ENCODE results near the gene PPTC7. TPM values are rescaled to one million over a fixed set of nuclear protein-coding genes. Genes with fewer than 3 reads are reported as not detected.

PPTC7 gene
- 97.8 and 98.0 TPM in 2 replicates for total RNA-seq (2013; cell fraction: nucleolus; rRNA removed)
- total RNA-seq (2014; rRNA removed) (8.3 and 9.1 TPM in 2 replicates), total RNA-seq (2014; rRNA removed; fragmentation: Illumina TruSeq; extraction: Trizol) (13.4 and 13.9 TPM in 2 replicates), total RNA-seq (2021) (31.0 and 31.4 TPM in 2 replicates), polyA plus RNA-seq (2011; rRNA removed) (69.6 and 89.2 TPM in 2 replicates), polyA plus RNA-seq (2014; fragmentation: Illumina TruSeq; extraction: Trizol) (29.8 and 37.9 TPM in 2 replicates), polyA plus RNA-seq (2014; fragmentation: Nextera tagmentation; extraction: Ambion mirVana) (1 to 10 TPM; 5.0 to 8.9 TPM), polyA plus RNA-seq (2014; rRNA removed) (24.8 and 25.9 TPM in 2 replicates), polyA plus RNA-seq (2016; fragmentation: Nextera tagmentation; extraction: Ambion mirVana) (10 to 100 TPM in 1 of 2 experiments, 1 to 10 TPM in 1; 4.0 to 11.3 TPM), polyA minus RNA-seq (2011; rRNA and poly(A)+ RNA removed) (80.9 and 102 TPM in 2 replicates), Bru-seq, nascent RNA (percentile 97 among the genes with signal in this experiment), BruChase-seq, experiment 1, labeled RNA remaining after a 6-hour chase (percentile 91 among the genes with signal in this experiment), BruChase-seq, experiment 2, labeled RNA remaining after a 2-hour chase (percentile 97 among the genes with signal in this experiment)
- polyA plus RNA-seq (2011; ENCODE audit: low read depth), result 16.5 TPM
- polyA plus RNA-seq (2011; cell fraction: cytosol; rRNA removed), result 26.8 and 32.6 TPM in 2 replicates
- polyA plus RNA-seq (2011; cell fraction: nucleus; rRNA removed), result 36.0 and 57.5 TPM in 2 replicates
- polyA plus RNA-seq (2012), result 24.9 and 34.0 TPM in 2 replicates
- 29.1 and 29.5 TPM in 2 replicates for polyA minus RNA-seq (2011; cell fraction: cytosol; rRNA and poly(A)+ RNA removed)
- 34.9 and 43.1 TPM in 2 replicates for polyA minus RNA-seq (2011; cell fraction: nucleus; rRNA and poly(A)+ RNA removed)
- long read RNA-seq, experiment 1, partial matches to known transcripts, result 0 of 3 reads
- long read RNA-seq, experiment 1, other reads (novel, unspliced or antisense), result 3 of 3 reads
- long read RNA-seq, experiment 2, partial matches to known transcripts, result 2 of 16 reads
- long read RNA-seq, experiment 2, other reads (novel, unspliced or antisense), result 14 of 16 reads

- CTCF ChIA-PET, result interaction anchor here (0.6 kb wide), 1 partner anchor 8 kb away, joined by 3 read pairs; no protein-coding TSS in a partner anchor
- peak; percentile 78 for FAIRE-seq
- TF ChIP-seq NR2C2 (IDR thresholded peaks at IDR 0.05; ENCODE audit: borderline replicate concordance, control insufficient read depth, insufficient read length, low read depth) (no peak), GABPA (IDR thresholded peaks at IDR 0.05; ENCODE audit: low read depth) (no peak), NR2C1 (IDR thresholded peaks at IDR 0.05) (0 out of 2 replicates have a peak, but pooled peaks have one; percentile 9), ZBTB4 (CRISPR knock-in tag; IDR thresholded peaks at IDR 0.05) (no peak), CREM (IDR thresholded peaks at IDR 0.05; ENCODE audit: low read depth) (0 out of 2 replicates have a peak, but pooled peaks have one; percentile 10), MLLT1 (IDR thresholded peaks at IDR 0.05) (no peak), SPI1 (IDR thresholded peaks at IDR 0.05; ENCODE audit: borderline replicate concordance, insufficient read depth, low read depth, low read length) (no peak), ELK1 (IDR thresholded peaks at IDR 0.05; ENCODE audit: low read depth, low read length) (no peak), CBX3 (IDR thresholded peaks at IDR 0.05; ENCODE audit: borderline replicate concordance, low read depth) (no peak), HCFC1 (IDR thresholded peaks at IDR 0.05; ENCODE audit: low read length) (peak; percentile 77), ZNF207 (IDR thresholded peaks at IDR 0.05; ENCODE audit: borderline replicate concordance) (no peak)
Measured at GRCh38 chr12:110583137-110584059, at the start of gene PPTC7. TSS of gene PPTC7 (minus strand) at chr12:110583318. CDS start at chr12:110583031, 287 bp downstream.

More at GRCh38 chr12:110583137-110584059, at the start of gene PPTC7:
- POLR2A ChIA-PET, result interaction anchor here (0.6 to 1.6 kb wide), 4 partner anchors 8 to 213 kb away, joined by 4 to 5 read pairs (median 4); no protein-coding TSS in a partner anchor
- Histone ChIP-seq H3K4me3 (peak within 1 kb of the TSS; percentile 82), H3K4me2 (ENCODE audit: control insufficient read depth, insufficient read depth) (peak within 1 kb of the TSS; percentile 83), H3K79me2 (ENCODE audit: control insufficient read depth, insufficient read depth, low read length) (peaks cover 52% of the 10 kb centered on the region), H3K4me1 (ENCODE audit: control insufficient read depth, insufficient read depth, low read length) (peaks cover 36% of the 10 kb centered on the region), H4K20me1 (ENCODE audit: control insufficient read depth, insufficient read depth) (no peaks in the 10 kb centered on the region), H2AFZ (ENCODE audit: control insufficient read depth, low read depth, low read length) (peak within 1 kb of the TSS; percentile 82), H3K9ac (ENCODE audit: control insufficient read depth, insufficient read depth, low read length) (peak within 1 kb of the TSS; percentile 96), H3K27me3 (replicated peaks in 1 of 2; ENCODE audit: control insufficient read depth in 2 of 2, insufficient read depth in 2 of 2, low read length in 1 of 2) (no peaks in the 10 kb centered on the region), H3K9me3 (replicated peaks; ENCODE audit: control insufficient read depth, insufficient read depth, low read length) (no peaks in the 10 kb centered on the region), H3K36me3 (ENCODE audit: control insufficient read depth in 2 of 2, insufficient read depth in 2 of 2, low read length in 1 of 2) (peaks cover 0 to 5% of the 10 kb centered on the region in 2 experiments; a peak in 1 of 4 replicates), H3K27ac (ENCODE audit: control insufficient read depth, insufficient read depth) (peak within 1 kb of the TSS; percentile 95)
- in situ Hi-C loops (cut with MboI), result no loop called here
- DNase-seq (ENCODE audit: low read depth, low spot score), result peak; percentile 91
- WGBS (ENCODE audit: insufficient coverage, insufficient replicate concordance, low lambda C conversion rate, missing lambda C conversion rate), result 6% methylated on average over 27 of the region's 52 CpGs
- SMC1A ChIA-PET (ENCODE audit: uncharacterized antibody, unreplicated experiment), result interaction anchor here (1.6 kb wide), 2 partner anchors 73 to 84 kb away, joined by 4 to 5 read pairs; no protein-coding TSS in a partner anchor
- RAD21 ChIA-PET (ENCODE audit: unreplicated experiment), result interaction anchor here (2.6 kb wide), 1 partner anchor 17 kb away, joined by 16 read pairs; no protein-coding TSS in a partner anchor
- TSS peak; percentile 92 for BruUV-seq (replicated peaks)
- intact Hi-C loops (cut with micrococcal nuclease; ENCODE audit: unreplicated experiment), result loop anchor here (2.0 to 5.0 kb wide), 2 partner anchors 53 to 136 kb away; no protein-coding TSS in a partner anchor
- ATAC-seq, result peak; percentile 85

Measured in GM12878 (cell line).